Measurements from ENCODE around the gene UQCC2.

UQCC2 gene

DNA sequence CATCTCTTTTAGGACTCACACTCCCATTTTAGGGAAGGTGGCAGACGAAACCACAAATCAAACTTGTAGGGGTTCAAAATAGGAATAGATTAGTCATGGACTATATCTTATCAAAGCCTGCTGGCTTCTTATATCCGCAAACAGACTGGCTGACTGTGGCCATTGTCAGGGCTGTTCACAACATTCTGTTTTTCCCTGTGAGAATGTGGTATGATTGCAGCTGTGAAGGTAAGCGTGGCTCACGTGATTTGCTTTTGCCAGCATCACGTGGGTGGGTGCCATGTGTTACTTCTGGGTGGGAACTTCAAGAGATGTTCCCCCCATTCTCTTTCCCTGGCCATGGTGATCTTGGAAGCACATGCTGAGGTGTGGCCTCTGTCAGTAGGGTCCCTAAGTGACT, 29.3 kb upstream of the UQCC2 start:
- H3K9ac ChIP-seq (ENCODE audit: low read depth, low read length) = peak overlapping the region; percentile 29
- H3K4me1 ChIP-seq (ENCODE audit: control insufficient read depth, insufficient read depth, low read length) = peaks cover 52% of the 10 kb centered on the region
- H3K9me3 ChIP-seq (replicated peaks; ENCODE audit: low read length) = no peaks in the 10 kb centered on the region
- H3K4me3 ChIP-seq (ENCODE audit: low read length) = no peak overlapping the region
- peaks cover 44% of the 10 kb centered on the region for H3K36me3 ChIP-seq (ENCODE audit: insufficient read depth, low read length)
- H3K4me2 ChIP-seq (ENCODE audit: low read length) = peak overlapping the region; percentile 34
- H3K27me3 ChIP-seq (ENCODE audit: control insufficient read depth, insufficient read depth, low read length) = no peaks in the 10 kb centered on the region

DNA sequence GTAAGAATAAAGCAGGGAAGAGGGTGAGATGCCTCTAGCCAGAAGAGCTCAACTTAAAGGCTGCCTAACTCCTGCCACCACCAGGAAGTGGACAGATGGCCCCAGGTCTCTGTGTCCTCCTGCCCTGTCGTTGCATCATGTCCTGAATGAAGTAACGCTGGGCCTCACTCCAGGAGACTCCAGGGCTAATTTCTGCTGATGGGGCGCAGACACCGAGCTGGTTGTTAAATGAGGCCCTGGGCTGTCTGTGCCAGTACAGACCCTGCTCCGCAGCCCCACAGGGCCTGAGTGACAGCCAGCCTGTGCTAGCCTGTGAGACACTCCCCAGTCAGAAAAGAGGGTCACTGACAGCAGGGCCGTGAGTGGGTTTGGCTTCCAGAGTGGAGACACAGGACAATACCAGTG, 28.7 kb upstream of the UQCC2 start:
- H3K9me3 ChIP-seq (replicated peaks; ENCODE audit: low read length) = no peaks in the 10 kb centered on the region
- H3K36me3 ChIP-seq (ENCODE audit: insufficient read depth, low read length) = peaks cover 47% of the 10 kb centered on the region
- H3K9ac ChIP-seq (ENCODE audit: low read depth, low read length) = peak overlapping the region; percentile 29
- peaks cover 46% of the 10 kb centered on the region for H3K4me1 ChIP-seq (ENCODE audit: control insufficient read depth, insufficient read depth, low read length)
- no peaks in the 10 kb centered on the region for H3K27me3 ChIP-seq (ENCODE audit: control insufficient read depth, insufficient read depth, low read length)
- H3K4me3 ChIP-seq (ENCODE audit: low read length) = no peak overlapping the region
- peak overlapping the region; percentile 34 for H3K4me2 ChIP-seq (ENCODE audit: low read length)

DNA sequence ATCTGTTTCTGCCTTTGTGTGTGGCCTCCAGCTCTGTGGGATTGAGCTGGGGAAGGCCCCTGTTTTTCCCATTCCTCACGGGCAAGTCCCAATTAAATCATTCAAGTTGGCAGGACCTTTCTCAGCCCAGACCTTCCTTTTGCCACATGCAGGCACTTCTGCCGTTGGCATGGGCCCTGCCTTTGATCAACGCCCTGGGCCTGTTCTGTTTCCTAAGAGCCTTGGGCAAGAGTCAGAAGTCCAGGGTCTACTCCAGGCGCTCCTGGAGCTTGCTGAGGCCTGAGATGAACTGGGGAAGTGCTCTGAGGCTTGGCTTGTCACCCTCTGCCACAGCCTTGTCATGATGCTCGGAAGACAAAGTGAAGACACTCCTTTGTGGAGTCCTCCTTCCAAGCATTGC, 28.1 kb upstream of the UQCC2 start:
- Histone ChIP-seq H3K4me1 (ENCODE audit: control insufficient read depth, insufficient read depth, low read length) (peaks cover 41% of the 10 kb centered on the region), H3K27me3 (ENCODE audit: control insufficient read depth, insufficient read depth, low read length) (no peaks in the 10 kb centered on the region), H3K36me3 (ENCODE audit: insufficient read depth, low read length) (peaks cover 53% of the 10 kb centered on the region), H3K9ac (ENCODE audit: low read depth, low read length) (no peak overlapping the region), H3K4me3 (ENCODE audit: low read length) (no peak overlapping the region), H3K4me2 (ENCODE audit: low read length) (no peak overlapping the region), H3K9me3 (replicated peaks; ENCODE audit: low read length) (no peaks in the 10 kb centered on the region)

DNA sequence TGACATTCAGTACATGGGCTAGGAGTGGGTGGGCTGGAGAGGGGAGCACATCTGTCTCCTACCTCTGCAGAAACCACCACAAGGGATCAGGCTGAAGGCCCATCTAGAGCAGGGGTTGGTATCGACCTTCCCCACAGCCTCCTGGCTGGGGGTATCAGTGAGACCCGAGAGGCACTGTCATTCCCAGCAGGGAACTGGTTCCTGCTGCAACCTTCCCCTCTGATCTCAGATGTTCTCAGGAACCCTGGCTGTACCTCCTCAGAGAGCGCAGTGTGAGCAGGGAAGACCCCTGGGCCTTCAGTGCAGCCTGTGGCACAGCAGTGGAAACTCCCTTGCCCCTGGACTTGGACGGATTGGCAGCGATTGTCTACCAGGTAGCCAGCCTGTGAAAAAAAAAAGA, 27.4 kb upstream of the UQCC2 start:
- H3K27me3 ChIP-seq (ENCODE audit: control insufficient read depth, insufficient read depth, low read length) = no peaks in the 10 kb centered on the region
- H3K4me3 ChIP-seq (ENCODE audit: low read length) = no peak overlapping the region
- peaks cover 34% of the 10 kb centered on the region for H3K4me1 ChIP-seq (ENCODE audit: control insufficient read depth, insufficient read depth, low read length)
- peaks cover 58% of the 10 kb centered on the region for H3K36me3 ChIP-seq (ENCODE audit: insufficient read depth, low read length)
- no peaks in the 10 kb centered on the region for H3K9me3 ChIP-seq (replicated peaks; ENCODE audit: low read length)
- H3K4me2 ChIP-seq (ENCODE audit: low read length) = no peak overlapping the region
- no peak overlapping the region for H3K9ac ChIP-seq (ENCODE audit: low read depth, low read length)

DNA sequence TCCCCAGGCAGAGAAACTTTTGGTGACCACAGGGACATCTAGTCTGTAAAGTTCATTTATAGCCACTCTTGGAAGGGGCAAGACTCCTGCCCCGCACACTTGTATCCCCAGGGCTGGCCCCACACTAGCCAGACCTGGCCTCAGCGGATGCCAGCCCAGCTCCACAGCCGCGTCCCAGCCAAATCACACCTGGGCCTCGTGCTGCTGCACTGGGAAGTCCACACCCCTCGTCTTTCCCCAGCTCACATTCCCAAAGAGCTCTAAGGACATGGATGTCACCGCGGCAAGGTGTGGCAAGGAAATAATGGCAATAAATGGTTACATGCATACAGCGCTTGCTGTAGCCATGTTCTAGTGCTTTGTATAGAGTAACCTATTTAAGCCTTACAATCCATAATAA, 26.7 kb upstream of the UQCC2 start:
- H3K36me3 ChIP-seq (ENCODE audit: insufficient read depth, low read length) = peaks cover 64% of the 10 kb centered on the region
- H3K4me2 ChIP-seq (ENCODE audit: low read length) = no peak overlapping the region
- H3K4me3 ChIP-seq (ENCODE audit: low read length) = no peak overlapping the region
- no peaks in the 10 kb centered on the region for H3K27me3 ChIP-seq (ENCODE audit: control insufficient read depth, insufficient read depth, low read length)
- peaks cover 29% of the 10 kb centered on the region for H3K4me1 ChIP-seq (ENCODE audit: control insufficient read depth, insufficient read depth, low read length)
- no peak overlapping the region for H3K9ac ChIP-seq (ENCODE audit: low read depth, low read length)
- no peaks in the 10 kb centered on the region for H3K9me3 ChIP-seq (replicated peaks; ENCODE audit: low read length)

DNA sequence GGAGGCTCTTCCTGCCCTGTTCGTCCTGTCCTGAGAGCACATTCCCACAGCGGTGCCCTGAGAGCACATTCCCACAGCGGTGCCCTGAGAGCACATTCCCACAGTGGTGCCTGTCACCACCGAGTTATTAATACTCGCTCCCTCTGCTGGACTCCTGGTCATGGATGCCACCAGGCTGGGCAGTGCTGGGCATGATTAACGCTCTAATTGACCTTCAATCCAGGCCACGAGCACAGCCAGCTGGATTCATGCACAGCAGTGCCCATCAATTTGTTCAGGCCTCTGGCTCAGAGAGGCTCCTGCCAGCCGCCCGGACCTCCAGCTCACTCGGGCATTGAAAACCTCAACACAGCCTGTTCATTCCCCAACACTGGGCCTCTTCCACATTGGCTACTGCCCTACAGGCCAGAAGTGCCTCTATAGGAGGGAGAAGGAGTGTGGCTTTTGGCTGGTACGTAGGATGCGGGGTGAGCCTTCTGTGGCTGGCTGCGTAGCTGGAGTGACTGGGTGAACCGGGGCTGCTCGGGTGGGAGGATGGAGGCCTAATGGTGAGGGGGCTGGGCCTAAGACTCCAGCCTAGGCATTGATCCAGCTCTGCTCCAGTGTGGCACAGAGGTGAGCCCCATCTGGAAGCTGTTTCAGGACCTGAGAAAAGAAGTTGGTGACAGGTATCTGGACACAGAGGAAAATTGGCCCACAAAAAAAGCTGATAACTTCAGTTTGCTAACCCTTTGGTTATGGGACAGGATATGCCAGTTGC, 25.9 kb upstream of the UQCC2 start:
- peaks cover 27% of the 10 kb centered on the region for H3K4me1 ChIP-seq (ENCODE audit: control insufficient read depth, insufficient read depth, low read length)
- no peaks in the 10 kb centered on the region for H3K27me3 ChIP-seq (ENCODE audit: control insufficient read depth, insufficient read depth, low read length)
- H3K9me3 ChIP-seq (replicated peaks; ENCODE audit: low read length) = no peaks in the 10 kb centered on the region
- H3K4me3 ChIP-seq (ENCODE audit: low read length) = no peak overlapping the region
- H3K4me2 ChIP-seq (ENCODE audit: low read length) = no peak overlapping the region
- peaks cover 67% of the 10 kb centered on the region for H3K36me3 ChIP-seq (ENCODE audit: insufficient read depth, low read length)
- H3K9ac ChIP-seq (ENCODE audit: low read depth, low read length) = peak overlapping the region; percentile 1

DNA sequence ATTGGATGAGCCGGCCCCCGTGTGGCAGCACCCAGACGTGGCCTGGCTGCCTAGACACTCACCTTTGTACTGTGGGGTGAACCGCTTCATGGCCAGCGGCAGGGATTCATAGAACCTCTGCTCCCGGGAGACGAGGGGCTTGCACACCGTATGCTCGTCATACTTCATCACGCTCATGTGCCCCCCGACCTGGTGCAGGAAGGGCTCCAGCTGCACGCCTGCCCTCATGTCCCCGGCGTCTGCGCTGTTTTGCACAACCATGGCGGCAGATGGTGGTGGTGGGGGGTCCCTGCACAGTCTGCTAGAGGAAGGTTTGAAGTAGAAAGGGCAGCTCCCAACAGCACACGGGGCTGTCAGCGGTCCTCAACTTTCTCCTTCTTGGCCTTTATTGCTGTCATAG, 23.7 kb upstream of the UQCC2 start:
- Histone ChIP-seq H3K36me3 (ENCODE audit: insufficient read depth, low read length) (peaks cover 75% of the 10 kb centered on the region), H3K4me1 (ENCODE audit: control insufficient read depth, insufficient read depth, low read length) (peaks cover 11% of the 10 kb centered on the region)

DNA sequence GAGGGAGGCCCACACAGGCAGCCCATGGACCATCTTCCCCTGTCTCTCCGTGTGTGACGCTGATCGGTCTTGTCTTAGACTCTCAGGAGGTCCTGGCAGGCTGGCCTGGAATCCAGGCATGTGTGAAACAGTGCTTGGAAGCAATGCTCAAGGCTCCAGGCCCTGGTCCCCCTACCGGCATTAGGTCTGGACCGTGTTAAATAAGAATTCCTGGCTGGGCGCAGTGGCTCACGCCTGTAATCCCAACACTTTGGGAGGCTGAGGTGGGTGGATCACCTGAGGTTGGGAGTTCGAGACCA, 22.2 kb upstream of the UQCC2 start:
- H3K27me3 ChIP-seq (ENCODE audit: control insufficient read depth, insufficient read depth, low read length) = no peaks in the 10 kb centered on the region
- H3K9ac ChIP-seq (ENCODE audit: low read depth, low read length) = no peak overlapping the region
- H3K4me2 ChIP-seq (ENCODE audit: low read length) = no peak overlapping the region
- peaks cover 7% of the 10 kb centered on the region for H3K4me1 ChIP-seq (ENCODE audit: control insufficient read depth, insufficient read depth, low read length)
- H3K9me3 ChIP-seq (replicated peaks; ENCODE audit: low read length) = no peaks in the 10 kb centered on the region
- H3K36me3 ChIP-seq (ENCODE audit: insufficient read depth, low read length) = peaks cover 65% of the 10 kb centered on the region
- no peak overlapping the region for H3K4me3 ChIP-seq (ENCODE audit: low read length)

More for the DNA sequence above, 23.7 kb upstream of the UQCC2 start:
- Histone ChIP-seq H3K9ac (ENCODE audit: low read depth, low read length) (no peak overlapping the region), H3K4me2 (ENCODE audit: low read length) (no peak overlapping the region), H3K27me3 (ENCODE audit: control insufficient read depth, insufficient read depth, low read length) (no peaks in the 10 kb centered on the region), H3K9me3 (replicated peaks; ENCODE audit: low read length) (no peaks in the 10 kb centered on the region), H3K4me3 (ENCODE audit: low read length) (no peak overlapping the region)

DNA sequence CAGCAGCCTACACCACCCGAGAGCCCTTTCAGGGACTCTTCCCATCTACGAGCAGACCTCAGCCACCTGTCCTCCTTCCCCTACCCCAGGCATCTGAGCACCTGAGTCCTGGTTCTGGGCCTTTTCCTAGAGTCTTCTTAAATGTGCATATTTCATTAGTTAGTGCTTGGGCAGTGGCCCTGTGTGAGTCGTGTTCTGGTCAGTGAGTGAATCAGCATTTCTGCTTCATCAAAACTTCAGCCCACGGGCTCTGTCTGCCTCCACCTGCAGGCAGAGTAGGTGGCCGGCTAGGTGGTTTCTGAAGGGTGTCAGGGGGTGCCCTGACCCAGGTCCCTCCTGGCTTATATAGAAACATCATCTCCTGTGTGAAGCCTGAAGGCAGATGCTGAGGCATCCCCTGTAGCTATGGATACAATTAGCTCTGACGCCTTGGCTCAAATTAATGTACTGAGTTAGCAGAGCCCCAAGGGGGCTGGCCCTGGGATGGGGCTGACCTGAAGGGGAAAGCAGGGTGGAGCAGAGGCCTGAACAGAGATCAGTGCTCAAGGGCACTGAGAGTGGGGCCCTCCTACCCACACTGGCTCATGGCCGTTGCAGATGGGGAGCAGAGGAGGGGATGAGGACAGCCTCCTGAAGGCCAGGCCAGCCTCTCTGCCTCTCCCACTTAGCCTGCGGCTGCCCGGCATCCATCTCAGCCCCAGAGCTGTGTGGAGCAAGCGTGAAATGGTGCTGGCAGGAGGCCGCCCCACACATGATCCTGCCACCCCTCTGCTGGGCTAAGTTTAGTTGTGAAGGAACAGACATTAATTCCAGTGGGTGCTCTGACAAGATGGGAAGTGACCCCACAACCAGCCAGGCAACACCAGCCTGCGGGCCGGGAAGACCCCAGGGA, 21.6 kb upstream of the UQCC2 start:
- Histone ChIP-seq H3K9ac (ENCODE audit: low read depth, low read length) (no peak overlapping the region), H3K9me3 (replicated peaks; ENCODE audit: low read length) (no peaks in the 10 kb centered on the region), H3K4me1 (ENCODE audit: control insufficient read depth, insufficient read depth, low read length) (peaks cover 7% of the 10 kb centered on the region), H3K4me2 (ENCODE audit: low read length) (no peak overlapping the region), H3K27me3 (ENCODE audit: control insufficient read depth, insufficient read depth, low read length) (no peaks in the 10 kb centered on the region), H3K36me3 (ENCODE audit: insufficient read depth, low read length) (peaks cover 64% of the 10 kb centered on the region), H3K4me3 (ENCODE audit: low read length) (no peak overlapping the region)

DNA sequence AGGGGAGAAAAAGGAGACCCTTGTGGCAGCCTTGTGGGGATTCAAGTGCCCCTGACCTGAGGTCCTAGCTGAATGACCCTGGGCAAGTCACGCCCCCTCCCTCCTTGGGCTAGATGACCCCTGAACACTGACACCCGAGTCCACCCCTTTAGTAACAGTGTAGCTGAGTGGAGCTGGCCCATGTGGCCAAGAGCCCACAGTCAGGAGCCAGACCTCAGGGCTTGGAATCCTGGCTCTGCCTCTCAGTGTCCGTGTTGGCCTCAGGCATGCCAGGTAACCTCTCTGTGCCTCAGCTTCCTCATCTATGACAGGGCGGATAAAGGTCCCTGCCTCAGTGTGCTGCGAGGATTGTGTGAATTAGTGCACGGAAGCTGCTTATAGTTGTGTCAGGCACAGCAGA, 20.9 kb upstream of the UQCC2 start:
- Histone ChIP-seq H3K36me3 (ENCODE audit: insufficient read depth, low read length) (peaks cover 60% of the 10 kb centered on the region), H3K9ac (ENCODE audit: low read depth, low read length) (no peak overlapping the region), H3K4me2 (ENCODE audit: low read length) (no peak overlapping the region), H3K27me3 (ENCODE audit: control insufficient read depth, insufficient read depth, low read length) (no peaks in the 10 kb centered on the region), H3K4me3 (ENCODE audit: low read length) (no peak overlapping the region), H3K9me3 (replicated peaks; ENCODE audit: low read length) (no peaks in the 10 kb centered on the region), H3K4me1 (ENCODE audit: control insufficient read depth, insufficient read depth, low read length) (peaks cover 7% of the 10 kb centered on the region)

DNA sequence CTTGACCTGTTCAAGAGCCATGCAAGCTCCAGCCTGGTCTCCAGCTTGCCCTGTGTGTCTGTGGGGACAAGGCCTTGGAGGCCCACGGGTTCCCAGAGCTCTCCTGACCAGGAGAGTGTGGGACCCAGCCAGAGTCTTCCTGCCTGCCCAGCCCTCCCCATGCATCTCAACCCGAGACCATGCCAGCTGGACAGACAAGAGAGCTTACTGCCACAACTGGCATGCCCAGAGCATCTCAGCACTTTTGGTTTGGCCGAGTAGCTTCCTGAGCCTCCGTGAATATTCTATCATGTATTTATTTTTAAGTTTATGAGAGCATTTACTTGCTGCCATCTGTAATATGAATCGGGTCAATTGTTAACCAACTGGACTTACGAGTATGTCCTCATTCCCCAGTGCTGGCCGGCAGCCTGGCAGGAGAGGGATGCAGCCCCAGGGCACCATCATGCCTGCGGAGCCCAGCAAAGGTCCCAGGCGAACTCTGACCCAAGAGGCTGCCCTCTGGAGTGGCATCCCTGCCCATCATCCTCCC, 20.3 kb upstream of the UQCC2 start:
- H3K9me3 ChIP-seq (replicated peaks; ENCODE audit: low read length) = no peaks in the 10 kb centered on the region
- no peak overlapping the region for H3K9ac ChIP-seq (ENCODE audit: low read depth, low read length)
- H3K4me3 ChIP-seq (ENCODE audit: low read length) = no peak overlapping the region
- no peaks in the 10 kb centered on the region for H3K27me3 ChIP-seq (ENCODE audit: control insufficient read depth, insufficient read depth, low read length)
- H3K36me3 ChIP-seq (ENCODE audit: insufficient read depth, low read length) = peaks cover 59% of the 10 kb centered on the region
- peaks cover 7% of the 10 kb centered on the region for H3K4me1 ChIP-seq (ENCODE audit: control insufficient read depth, insufficient read depth, low read length)
- no peak overlapping the region for H3K4me2 ChIP-seq (ENCODE audit: low read length)

All from skeletal muscle satellite cell (primary cell).